Stimulated activated CD8-positive, alpha-beta memory T cell treated with anti-CD3 and anti-CD28 coated beads, Interleukin-2, amount 100 ng/mL, for 1 hour (primary cell): ENCODE results near the gene PTK6.
A peak's percentile ranks its signal among the peaks of the same experiment; 100 is the strongest.

Experiments used
- DNase-seq, 2 donors: peaks; one replicate each; pipeline ENCODE4 v3.0.0-alpha.2; 2020; ENCODE audit warnings: low read depth in 2 of 2

Gene PTK6

DNA sequence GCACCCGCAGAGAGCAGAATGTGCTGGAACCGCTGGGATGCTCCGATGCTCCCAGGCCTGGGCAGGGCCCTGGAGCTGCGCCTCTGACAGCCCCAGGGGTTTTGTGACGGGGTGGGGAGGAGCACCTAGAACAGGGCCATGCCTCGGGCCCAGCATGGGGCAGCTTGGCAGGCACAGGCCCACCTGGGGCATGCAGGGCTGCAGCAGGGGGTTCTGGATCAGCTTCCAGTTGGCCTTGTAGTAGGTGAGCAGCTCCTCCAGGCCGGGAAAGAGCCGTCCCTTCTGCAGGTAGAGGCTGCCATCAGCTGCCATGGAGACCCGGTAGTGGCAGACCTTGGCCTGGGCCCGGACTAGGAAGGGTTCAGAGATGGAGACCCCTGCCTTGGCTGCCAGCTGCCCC lies 6.0 kb upstream of the PTK6 start:
- DNase-seq = no peak

GRCh38 chr20:63542696-63543095 lies 5.5 kb upstream of the PTK6 start:
- DNase-seq = no peak

DNA sequence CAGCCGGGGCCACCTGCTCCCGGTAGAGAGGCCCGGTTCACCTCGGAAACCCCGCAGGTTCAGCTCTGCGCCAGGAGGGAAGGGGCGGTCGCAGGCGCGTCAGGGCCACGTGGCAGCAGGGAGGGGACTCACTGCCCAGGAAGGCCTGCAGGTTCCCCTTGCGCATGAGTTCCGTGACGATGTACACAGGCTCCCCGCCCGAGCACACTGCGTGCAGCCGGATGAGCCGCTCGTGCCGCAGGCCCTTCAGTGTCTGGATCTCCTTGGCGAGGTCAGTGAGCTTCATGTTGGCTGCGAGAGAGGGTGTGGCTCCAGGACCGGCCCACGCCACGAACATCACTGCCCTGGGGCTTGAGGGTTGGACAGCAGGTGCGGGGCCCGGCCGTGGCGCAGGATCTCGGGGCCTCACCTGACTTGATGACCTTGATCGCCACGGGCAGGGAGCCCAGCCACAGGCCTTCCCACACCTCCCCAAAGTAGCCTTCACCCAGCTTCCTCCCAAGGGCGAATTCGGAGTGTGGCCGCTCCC lies 4.9 kb upstream of the PTK6 start:
- no peak for DNase-seq

DNA sequence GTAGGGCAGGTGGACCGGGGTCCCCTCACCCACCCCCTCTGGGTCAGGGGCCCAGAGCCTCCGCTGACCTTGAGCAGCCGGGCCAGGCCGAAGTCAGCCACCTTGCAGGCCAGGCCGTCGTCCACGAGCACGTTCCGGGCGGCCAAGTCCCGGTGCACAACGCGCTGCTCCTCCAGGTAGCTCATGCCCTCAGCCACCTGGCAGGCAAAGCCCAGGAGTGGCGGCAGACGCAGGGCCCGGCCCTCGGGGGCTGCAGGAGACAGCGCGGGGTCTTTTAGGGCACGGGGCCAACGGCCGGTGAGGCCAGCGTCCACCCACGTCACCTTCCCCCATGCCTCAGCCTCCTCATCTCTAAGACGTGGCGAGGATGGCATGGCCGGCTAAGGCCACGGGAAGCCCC lies 4.2 kb upstream of the PTK6 start:
- DNase-seq = no peak

DNA sequence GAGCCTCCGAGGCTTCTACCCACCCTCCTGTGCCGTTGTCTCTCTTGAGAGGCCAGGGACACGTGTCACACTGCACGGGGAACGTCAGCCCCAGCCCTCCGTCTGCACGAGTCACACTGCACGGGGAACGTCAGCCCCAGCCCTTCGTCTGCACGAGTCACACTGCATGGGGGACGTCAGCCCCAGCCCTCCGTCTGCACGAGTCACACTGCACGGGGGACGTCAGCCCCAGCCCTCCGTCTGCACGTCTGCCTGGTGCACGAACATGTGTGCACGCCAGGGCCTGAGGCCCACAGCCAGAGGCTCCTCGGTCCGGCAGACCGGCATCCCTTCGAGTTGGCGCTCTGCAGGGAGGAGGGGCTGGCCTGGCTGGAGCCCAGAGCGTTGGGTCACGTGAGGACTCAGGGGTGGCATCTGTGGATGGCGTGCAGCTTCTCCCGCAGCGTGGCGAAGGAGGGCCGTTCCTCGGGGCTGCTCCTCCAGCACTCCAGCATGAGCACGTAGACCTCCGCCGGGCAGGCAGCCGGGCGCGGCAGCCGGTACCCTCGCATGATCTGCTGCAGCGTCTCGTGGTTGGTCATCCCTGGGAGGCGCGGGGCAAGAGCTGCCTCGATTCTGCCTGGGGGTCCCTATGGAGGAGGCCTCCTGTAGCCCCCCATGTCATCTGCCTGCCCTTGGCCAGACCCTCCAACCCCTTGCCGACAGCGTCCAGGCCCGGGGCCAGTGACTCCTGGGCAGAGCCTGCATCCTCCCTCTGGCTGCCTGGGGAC lies 3.4 kb upstream of the PTK6 start:
- DNase-seq = no peak

DNA sequence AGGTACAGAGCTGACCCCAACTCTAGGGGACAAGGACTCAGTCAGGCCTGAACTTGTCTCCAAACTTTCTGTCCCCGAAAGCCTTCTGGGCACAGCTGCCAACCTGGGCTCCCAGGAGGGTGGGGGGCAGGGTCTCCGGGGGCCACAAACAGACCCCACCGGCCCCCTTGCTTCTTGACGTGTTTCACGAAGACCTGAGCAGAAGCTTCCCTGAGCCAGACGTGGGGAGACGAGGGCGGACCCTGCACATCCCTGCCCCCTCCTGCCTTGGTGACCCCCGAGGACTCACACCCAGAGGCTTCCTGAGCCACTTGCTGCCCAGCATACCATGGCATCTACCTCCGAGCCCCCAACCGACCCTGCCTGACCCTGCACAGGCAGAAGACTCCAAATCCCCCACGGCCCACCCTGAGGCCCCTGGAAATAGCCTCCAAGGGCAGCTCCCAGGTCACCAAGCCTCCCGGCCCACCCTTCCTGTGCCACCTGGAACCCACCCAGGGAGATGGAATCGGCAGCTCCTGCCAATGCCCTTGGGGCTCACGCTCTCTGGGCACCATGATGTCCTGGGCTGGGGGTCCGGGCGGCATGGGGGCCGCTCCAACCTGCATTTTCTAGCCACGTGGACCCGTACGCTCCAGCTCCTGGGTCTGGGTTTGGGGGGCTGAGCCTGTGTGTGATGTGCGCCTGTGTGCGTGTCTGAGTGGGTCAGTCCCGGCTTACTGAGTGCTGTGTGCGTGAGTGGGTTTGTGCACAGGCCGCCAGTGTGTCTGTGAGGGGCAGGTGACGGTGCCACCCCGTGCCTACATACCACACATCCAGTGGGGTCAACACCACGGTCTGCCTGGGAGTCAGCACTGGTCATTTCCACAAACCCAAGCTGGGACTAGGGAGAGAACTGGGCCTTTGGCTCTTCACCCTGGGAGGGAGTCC lies 2.5 kb upstream of the PTK6 start:
- no peak for DNase-seq

DNA sequence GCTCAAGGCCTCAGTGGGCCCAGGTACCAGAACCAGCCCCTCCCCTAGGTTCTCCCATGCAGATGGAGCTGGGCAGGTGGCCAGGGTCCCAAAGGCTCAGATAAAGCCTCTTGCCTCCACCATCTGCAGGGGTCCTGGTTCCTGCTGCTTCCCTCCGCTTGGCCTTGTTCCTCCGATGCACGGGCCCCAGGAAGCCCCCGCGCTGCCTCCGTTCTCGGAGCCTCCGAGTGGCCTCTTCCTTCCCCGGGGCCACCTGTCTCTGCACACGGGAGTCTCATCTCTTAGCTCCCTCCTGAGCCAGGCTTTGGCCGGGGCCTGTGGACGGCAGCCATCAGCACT lies 1.9 kb upstream of the PTK6 start:
- DNase-seq = no peak

- no peak for DNase-seq
These were observed 1.3 kb upstream of the PTK6 start for GRCh38 chr20:63538204-63539091.

GRCh38 chr20:63537525-63538203 lies 488 bp upstream of the PTK6 start:
- peak; percentile 79 to 84 for DNase-seq

DNA sequence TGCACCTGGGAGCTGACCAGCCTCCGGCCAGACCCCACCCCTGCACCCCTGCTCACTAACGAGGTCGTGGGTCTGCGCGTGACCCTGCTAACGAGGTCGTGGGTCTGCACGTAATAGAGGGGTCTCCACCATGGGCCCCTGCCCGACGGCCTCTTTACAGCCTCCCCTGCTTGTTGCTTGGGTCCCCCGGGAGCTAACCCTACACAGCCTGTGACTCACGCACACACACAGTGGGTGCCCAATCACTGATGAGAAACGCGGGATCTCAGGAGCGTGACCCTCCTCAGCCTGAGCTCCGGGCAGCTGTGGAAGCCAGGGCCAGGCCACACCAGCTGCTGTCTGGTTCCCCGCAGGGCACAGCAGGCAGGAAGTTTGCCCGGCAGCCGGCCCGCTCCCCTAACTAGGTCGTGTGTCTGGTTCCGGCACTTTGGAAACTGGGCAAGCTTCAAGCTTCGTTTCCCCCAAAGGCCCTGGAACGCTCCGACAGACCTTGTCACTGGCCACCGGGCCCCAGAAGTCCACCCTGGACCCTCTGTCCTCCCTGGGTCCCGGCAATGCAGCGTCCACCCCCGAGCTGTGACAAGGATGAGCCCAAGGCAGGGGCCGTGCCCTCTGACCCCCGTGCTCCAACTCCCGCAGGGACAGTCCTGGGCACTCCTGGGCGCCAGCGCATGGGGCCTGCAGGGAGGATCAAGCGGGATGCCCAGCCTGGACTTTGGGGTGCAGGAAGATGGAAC lies 767 bp downstream of the PTK6 start:
- DNase-seq = no peak

GRCh38 chr20:63534831-63535651 lies 2.1 kb downstream of the PTK6 start:
- DNase-seq = no peak

- DNase-seq = no peak
These were observed 2.7 kb downstream of the PTK6 start for GRCh38 chr20:63534427-63534830.

GRCh38 chr20:63533871-63534393 lies 3.2 kb downstream of the PTK6 start:
- DNase-seq = no peak

DNA sequence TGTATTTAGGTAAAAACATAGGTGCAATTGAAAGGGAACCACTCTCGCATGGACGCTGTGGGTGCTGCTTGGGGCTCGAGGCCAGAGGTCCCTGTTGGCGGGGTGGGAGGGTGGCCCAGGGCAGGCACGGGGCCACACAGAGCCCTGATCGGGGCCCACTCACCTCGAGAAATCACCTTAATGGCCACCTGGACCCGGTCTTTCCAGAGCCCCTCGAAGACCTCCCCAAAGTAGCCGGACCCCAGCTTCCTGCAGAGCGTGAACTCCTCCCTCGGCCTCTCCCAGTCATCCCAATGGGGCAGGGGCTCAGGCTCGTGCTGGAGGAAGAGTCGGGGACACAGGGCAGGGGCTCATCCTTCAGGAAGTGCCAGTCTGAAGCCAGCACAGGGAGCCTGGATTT lies 3.8 kb downstream of the PTK6 start:
- DNase-seq = no peak

DNA sequence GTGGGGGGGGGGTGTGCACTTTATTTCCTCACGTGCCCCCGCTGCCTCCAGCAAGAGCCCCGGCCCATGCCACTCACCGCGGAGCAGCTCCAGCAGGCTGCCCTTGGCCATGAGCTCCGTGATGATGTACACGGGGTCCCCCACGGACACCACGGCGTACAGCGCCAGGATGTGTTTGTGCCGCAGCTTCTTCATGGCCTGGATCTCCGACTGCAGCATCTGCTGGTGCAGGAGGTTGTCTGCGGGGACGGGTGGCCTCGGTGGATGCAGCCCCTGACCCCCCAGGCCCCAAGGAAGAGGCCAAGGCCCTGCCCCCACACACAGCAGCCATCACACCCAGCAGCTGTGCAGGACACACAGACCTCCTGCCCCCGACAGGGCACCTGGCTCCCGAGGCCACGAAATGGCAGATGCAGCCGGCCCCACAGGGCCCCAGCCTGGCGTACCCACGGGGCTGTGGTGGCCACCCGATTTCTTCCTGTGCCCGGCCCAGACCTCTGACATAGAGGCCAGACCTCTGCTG lies 4.7 kb downstream of the PTK6 start:
- DNase-seq = no peak

GRCh38 chr20:63531686-63532448 lies 5.3 kb downstream of the PTK6 start:
- no peak for DNase-seq

DNA sequence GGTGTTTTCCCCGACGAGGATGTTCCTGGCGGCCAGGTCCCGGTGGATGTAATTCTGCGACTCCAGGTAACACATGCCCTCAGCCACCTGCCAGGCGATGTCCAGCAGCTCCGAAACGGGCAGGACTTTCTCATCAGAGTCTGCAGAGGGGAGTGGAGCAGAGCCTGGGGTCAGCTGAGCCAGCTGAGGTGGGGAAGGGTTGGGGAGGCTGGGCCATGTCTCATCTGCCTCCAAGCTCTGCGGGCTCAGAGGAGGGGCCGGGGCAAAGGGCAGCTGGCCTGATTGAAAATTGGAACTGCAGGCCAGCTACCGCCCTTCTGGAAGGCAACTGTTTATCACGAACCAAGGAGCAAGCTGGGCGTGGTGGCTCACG lies 6.4 kb downstream of the PTK6 start:
- DNase-seq = no peak
